ENCODE measurements around the gene IKZF1. TPM values are rescaled to one million over a fixed set of nuclear protein-coding genes. Genes with fewer than 3 reads are reported as not detected.

IKZF1 gene
- total RNA-seq, 3 donors from 2014 or later: 14.2 to 21.4 (median 21.3) TPM

DNA sequence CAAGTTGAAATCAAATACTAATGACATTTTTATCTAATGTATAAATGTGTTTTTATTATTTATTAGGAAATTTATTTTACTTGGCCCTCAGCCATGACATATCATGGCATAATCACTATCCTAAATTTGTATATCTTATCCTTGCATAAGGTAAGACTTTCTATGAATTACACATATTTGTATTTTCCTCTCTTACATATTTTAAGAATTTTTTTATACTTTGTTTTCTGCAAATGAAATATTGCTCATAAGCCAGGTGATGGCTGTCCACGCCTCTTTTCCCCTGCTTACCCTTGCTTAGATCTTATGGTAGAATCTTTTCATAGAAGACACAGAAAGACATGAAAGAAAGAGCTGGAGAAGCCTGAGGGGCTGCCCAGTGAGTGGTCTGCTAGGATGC is 48.2 kb downstream of the IKZF1 start:
- Histone ChIP-seq H3K36me3 (no peaks in the 10 kb centered on the region), H3K27me3 (peaks cover 0 to 3% of the 10 kb centered on the region in 2 donors), H3K27ac (no peak overlapping the region), H3K4me1 (no peaks in the 10 kb centered on the region), H3K9me3 (no peaks in the 10 kb centered on the region), H3K4me3 (no peak overlapping the region)
- TF ChIP-seq, protein P1, sequence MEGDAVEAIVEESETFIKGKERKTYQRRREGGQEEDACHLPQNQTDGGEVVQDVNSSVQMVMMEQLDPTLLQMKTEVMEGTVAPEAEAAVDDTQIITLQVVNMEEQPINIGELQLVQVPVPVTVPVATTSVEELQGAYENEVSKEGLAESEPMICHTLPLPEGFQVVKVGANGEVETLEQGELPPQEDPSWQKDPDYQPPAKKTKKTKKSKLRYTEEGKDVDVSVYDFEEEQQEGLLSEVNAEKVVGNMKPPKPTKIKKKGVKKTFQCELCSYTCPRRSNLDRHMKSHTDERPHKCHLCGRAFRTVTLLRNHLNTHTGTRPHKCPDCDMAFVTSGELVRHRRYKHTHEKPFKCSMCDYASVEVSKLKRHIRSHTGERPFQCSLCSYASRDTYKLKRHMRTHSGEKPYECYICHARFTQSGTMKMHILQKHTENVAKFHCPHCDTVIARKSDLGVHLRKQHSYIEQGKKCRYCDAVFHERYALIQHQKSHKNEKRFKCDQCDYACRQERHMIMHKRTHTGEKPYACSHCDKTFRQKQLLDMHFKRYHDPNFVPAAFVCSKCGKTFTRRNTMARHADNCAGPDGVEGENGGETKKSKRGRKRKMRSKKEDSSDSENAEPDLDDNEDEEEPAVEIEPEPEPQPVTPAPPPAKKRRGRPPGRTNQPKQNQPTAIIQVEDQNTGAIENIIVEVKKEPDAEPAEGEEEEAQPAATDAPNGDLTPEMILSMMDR (IDR thresholded peaks at IDR 0.05): no peak
- no peak for TF ChIP-seq POLR2A (IDR thresholded peaks at IDR 0.05)
- no peak for TF ChIP-seq POLR2AphosphoS5 (IDR thresholded peaks at IDR 0.05)
- intact Hi-C loops (cut with DNase I; ENCODE audit: low total_unique reads): no loop called here
- DNase-seq (ENCODE audit: low spot score in 2 of 2): no peak

- Histone ChIP-seq H3K27ac (no peak overlapping the region), H3K27me3 (peaks cover 0 to 3% of the 10 kb centered on the region in 2 donors), H3K4me3 (no peak overlapping the region), H3K4me1 (no peaks in the 10 kb centered on the region), H3K36me3 (no peaks in the 10 kb centered on the region), H3K9me3 (no peaks in the 10 kb centered on the region)
- no peak for DNase-seq (ENCODE audit: low spot score in 2 of 2)
- TF ChIP-seq, protein P1 (IDR thresholded peaks at IDR 0.05): no peak
- intact Hi-C loops (cut with DNase I; ENCODE audit: low total_unique reads): no loop called here
Measured at GRCh38 chr7:50353201-50353600, 48.7 kb downstream of the IKZF1 start.

- no peaks in the 10 kb centered on the region for H3K36me3 ChIP-seq
- no peak overlapping the region for H3K4me3 ChIP-seq
- no peaks in the 10 kb centered on the region for H3K4me1 ChIP-seq
- H3K27me3 ChIP-seq: peaks cover 0 to 3% of the 10 kb centered on the region in 2 donors
- DNase-seq (ENCODE audit: low spot score in 2 of 2): no peak
- H3K9me3 ChIP-seq: no peaks in the 10 kb centered on the region
- H3K27ac ChIP-seq: no peak overlapping the region
- no peak for TF ChIP-seq POLR2AphosphoS5 (IDR thresholded peaks at IDR 0.05)
- no peak for TF ChIP-seq POLR2A (IDR thresholded peaks at IDR 0.05)
- TF ChIP-seq, protein P1 (IDR thresholded peaks at IDR 0.05): no peak
- intact Hi-C loops (cut with DNase I; ENCODE audit: low total_unique reads): no loop called here
Measured at GRCh38 chr7:50353894-50354595, 49.5 kb downstream of the IKZF1 start.

GRCh38 chr7:50355817-50356178 is 51.3 kb downstream of the IKZF1 start:
- DNase-seq (ENCODE audit: low spot score in 2 of 2): no peak

More at GRCh38 chr7:50355817-50356178, 51.3 kb downstream of the IKZF1 start:
- H3K36me3 ChIP-seq: no peaks in the 10 kb centered on the region
- H3K27me3 ChIP-seq: peaks cover 0 to 3% of the 10 kb centered on the region in 2 donors
- no peak overlapping the region for H3K4me3 ChIP-seq
- TF ChIP-seq, protein P1 (IDR thresholded peaks at IDR 0.05): no peak
- TF ChIP-seq POLR2A (IDR thresholded peaks at IDR 0.05) (no peak), POLR2AphosphoS5 (IDR thresholded peaks at IDR 0.05) (no peak)
- intact Hi-C loops (cut with DNase I; ENCODE audit: low total_unique reads): no loop called here
- H3K27ac ChIP-seq: no peak overlapping the region
- H3K4me1 ChIP-seq: no peaks in the 10 kb centered on the region
- H3K9me3 ChIP-seq: no peaks in the 10 kb centered on the region
